ENCODE results near the gene ZNF827.

ZNF827 gene

DNA sequence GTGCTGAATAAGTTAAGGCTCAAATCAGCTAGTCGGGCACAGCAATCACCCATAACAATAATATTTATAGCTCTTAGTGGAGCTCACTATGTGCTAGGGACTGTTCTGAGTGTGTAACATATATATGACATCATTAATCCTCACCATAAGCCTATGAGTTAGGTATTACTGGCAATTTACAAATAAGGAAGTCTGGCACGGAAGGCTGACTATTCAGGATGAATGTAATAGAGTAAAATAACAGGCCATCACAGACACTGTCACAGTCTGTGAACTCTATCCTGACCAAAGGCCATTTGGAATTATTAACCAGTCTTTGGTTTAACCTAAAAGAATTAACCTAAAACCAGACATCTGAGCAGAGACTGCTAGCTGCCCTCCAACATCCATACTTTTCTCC is 139.4 kb downstream of the ZNF827 start:
- no peak for DNase-seq (ENCODE audit: low read depth in 2 of 2)

DNA sequence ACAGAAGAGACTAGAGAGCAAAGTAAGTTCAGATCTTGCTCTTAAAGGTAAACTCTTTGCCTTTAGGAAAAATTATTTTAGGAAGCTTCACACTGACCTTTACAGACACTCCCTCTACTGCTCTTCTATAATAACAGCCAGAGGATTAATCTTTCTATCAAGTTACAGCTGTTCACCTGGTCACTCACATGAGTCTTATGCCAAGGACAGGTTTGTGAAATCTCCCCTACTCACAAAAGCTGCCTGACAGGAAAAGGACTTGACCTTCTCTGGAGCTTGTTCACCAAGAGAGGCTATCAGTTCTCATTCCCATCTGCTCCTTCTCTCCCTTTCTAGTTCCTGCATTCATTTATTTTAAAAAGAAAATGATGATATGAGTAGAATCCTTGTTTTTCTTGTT is 141.3 kb downstream of the ZNF827 start:
- no peak for DNase-seq (ENCODE audit: low read depth in 2 of 2)

DNA sequence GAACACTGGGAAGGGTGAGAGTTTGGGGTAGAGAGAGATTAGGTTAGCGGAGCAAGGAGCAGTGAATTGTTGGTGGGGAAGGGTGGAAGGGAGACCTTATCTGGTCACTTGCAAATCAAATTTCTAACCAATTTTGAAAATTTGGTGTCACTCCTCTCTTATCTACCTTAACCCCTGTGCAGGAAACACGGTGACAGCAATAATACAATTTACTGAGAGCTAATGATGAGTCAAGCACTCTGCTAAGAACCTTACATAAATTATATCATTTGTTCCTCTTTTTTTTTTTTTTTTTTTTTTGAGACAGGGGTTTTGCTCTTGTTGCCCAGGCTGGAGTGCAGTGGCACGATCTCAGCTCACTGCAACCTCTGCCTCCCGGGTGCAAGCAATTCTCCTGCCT is 142.3 kb downstream of the ZNF827 start:
- no peak for DNase-seq (ENCODE audit: low read depth in 2 of 2)

DNA sequence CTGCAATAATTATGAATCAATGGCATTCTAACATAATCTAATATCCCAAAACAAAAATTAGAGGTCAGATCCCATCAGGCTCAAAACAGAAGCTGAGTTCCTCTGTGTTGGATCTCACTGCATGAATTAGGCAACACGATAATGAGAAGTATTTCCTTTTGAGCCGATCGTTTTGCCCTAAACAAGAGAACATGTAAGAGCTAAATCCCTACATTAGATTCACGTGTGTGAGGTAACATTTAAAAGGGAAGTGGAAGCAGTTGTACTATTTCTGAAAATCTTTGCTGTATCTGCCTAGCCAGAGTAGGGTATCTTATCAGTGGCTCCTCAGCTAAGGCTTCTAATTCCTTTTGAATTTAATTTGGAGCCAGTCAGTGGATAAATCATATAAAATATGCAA is 143.1 kb downstream of the ZNF827 start:
- no peak for DNase-seq (ENCODE audit: low read depth in 2 of 2)

DNA sequence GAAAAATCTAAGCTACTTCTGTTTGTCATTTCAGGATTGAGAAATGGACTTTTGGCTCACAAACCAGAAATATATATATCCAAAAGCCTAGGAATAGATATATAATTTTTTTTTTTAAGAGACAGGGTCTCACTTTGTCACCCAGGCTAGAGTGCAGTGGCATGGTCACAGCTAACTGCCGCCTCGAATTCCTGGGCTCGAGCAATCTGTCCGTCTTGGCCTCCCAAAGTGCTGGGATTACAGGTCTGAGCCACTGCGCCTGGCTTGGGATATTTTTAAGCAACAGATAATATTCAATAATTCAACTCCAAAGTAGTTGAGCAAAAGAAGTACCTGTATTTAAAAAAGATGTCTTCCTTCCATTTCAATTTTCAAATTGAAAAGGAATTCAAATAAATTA is 146.2 kb downstream of the ZNF827 start:
- DNase-seq (ENCODE audit: low read depth in 2 of 2): no peak

DNA sequence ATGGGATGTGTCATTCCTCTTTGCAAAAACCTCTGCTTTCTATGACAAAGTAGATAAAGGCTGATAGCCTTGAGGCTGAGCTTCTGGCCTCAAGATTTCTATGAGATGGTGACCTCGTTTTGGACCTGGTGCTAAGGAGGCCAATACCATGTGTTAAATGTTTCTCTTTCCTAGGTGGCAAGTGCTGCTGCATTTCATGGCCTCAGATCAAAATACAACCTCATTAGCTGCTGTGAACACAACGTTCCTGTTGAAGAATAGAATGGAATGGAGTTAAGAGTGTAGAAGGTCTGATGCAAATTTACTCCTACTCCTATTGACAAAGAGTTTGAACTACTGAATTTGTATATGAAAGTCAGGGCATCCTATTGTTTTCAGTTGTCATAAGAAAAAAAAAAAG is 146.6 kb downstream of the ZNF827 start:
- DNase-seq (ENCODE audit: low read depth in 2 of 2): no peak

DNA sequence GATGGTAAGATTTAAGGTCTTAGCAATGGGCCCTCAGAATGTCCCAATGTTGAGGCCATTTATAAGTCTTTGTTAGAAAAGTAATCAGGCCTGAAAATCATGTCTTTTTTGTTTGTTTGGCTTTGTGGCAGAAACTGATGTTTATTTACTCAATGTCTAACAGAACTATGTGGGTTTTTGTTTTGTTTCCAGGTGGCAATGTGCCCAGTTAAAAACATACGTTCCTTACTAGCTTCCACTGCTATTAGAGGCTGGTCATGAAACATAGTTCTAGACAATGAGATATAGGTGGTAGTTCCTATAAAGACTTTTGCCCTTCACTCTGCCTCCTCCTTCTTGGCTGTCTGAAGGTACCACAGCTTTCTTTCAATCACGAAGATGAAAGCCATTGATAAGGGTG is 149.9 kb downstream of the ZNF827 start:
- no peak for DNase-seq (ENCODE audit: low read depth in 2 of 2)

DNA sequence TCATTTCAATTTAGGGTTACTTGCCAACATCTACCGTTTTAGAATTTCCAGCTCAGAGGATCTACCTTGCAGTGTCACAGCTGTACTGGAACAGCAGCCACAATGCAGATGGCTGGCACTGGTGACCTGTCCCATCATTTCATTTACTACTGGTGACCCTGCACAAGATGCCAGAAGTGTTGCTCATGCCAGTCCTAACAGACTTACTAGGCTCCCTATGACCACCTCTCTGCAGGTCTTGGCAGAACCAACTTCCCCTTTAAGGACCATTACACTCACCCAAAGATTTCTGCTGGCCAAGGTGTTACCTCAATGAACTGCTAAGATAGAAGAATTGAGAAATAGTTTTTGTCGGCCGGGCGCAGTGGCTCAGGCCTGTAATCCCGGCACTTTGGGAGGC is 151.8 kb downstream of the ZNF827 start:
- DNase-seq (ENCODE audit: low read depth in 2 of 2): no peak

DNA sequence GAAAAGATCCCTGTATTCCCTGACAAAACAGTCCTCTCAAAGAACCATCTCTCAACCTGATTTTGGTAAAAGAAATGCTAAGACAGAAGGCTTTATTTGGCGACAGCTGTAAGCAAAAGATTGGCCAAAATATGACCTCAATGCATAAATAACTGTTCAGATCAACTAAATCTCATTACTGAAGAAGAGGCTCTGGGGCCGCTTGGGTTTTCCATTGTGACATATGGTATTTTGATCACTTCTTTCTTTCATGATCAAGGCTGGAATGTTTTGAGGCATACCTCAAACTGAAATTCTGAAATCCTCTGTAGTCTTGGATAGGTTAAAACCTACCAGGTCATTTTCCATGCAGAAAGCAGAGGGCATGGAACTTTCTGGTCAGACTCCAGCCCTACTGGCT is 152.4 kb downstream of the ZNF827 start:
- DNase-seq (ENCODE audit: low read depth in 2 of 2): no peak

DNA sequence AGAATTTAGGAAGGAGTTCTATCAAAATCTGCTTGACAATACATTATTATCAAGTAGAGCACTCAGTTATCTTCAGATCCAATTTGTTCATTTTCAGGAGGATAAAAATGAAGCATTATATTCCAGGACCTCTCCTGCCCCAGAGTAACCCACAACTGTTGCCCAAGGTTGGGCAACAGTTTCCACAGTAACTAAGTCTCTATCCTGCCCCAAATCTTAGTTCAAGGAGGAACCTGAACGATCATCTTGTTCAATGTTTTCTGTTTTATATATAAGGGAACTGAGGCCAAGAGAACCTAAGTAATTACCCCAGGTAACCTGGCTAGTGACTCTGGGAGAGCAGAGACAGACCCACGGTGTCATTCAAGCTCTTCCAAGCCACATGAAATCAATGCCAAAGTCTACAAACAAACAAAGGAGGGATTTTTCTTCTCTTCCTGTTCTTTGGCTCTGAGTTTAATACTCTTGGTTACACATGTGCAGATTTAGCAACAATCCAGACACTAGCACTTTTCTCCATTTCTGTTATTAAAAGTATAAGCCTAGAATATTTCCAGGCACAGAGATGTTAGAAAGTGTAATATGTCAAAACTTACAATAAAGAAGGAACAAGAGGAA is 153.1 kb downstream of the ZNF827 start:
- DNase-seq (ENCODE audit: low read depth in 2 of 2): no peak

DNA sequence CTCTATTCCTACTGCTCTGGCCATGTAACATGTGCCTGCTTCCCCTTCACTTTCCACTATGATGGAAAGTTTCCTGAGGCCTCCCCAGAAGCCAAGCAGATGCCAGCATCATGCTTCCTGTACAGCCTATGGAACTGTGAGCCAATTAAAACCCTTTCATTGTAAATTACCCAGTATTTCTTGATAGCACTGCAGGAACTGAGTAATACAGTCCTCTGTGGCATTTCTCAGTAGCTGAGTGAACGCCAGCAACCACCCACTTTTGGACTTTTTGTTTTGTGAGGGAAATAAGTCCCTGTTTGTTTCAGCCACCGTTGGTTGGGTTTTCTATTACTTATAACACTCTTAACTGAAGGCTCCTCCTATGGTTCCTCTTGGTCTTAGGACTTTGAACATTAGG is 154.6 kb downstream of the ZNF827 start:
- no peak for DNase-seq (ENCODE audit: low read depth in 2 of 2)

DNA sequence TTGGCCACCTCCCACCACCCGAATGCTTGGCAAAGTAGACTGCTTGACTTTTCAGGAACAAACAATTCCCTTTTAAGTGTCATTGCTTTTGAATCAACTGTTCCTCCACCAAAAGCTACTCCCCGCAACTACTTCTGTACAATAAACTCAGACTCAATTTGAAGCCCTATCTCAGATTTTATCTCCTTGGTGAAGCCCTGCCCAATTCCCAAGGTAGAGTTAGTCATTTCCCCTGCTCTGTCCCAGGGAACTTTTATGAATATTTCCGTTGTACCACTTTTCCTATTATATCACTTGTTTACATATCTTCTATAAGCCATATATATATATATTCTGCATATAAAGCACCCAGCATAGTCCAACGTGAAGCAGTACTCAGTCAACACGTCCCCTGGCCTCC is 155.9 kb downstream of the ZNF827 start:
- DNase-seq (ENCODE audit: low read depth in 2 of 2): no peak

DNA sequence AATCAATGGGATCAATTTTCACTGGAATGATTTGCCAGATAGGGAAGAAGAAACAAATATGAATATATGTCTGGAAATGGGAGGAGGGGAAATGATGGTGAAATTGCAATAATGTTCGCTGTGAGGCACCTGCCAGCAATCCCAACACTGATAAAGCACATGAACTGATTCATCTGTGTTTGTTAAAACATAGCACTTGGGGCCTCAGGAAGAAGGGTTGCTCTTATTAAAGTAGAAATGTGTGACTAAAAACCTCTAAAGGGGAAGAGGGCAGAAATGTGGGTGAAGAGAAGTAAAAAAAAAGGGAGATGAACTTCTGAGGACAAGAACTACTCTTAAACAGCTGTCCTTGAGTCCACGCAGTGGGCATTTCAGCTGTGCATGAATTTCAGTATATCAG is 157.3 kb downstream of the ZNF827 start:
- no peak for DNase-seq (ENCODE audit: low read depth in 2 of 2)

DNA sequence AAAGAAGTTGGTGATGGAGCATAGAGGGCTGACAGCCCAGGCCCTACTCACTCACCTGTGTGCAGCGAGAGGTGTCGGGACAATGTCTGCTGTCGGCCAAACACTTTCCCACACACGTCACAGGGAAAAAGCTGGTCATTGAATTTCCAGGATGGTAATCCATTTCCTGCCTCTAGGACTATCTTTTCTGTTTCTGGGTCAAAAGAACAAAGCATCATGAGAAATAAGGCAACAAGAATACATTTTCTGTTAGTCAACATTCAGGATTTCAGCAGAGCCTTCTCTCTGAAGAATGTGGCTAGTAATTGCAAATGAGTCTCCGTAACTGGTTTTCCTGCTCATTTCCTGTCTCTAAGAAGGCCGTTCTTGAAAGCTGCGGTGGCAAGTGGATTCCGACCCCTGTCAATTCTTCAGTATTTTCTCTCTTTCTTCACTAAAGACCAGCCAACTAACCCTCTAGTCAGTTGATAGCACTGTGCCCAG is 159.3 kb downstream of the ZNF827 start:
- no peak for DNase-seq (ENCODE audit: low read depth in 2 of 2)

DNA sequence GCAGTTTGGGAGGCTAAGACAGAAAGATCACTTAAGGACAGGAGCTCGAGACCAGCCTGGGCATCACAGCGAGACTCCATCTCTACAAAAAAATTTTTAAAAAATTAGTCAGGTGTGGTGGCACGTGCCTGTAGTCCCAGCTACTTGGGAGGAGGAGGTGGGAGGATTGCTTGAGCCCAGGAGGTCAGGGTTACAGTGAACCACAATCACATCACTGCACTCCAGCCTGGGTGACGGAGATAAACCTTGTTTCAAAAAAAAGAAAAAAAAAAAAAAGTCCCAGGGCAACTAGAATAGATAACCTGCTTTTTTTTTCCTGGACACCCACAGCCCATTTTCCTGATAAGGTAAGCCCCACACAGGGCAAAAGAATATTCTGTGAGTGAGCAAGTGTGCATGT is 162.4 kb downstream of the ZNF827 start:
- DNase-seq (ENCODE audit: low read depth in 2 of 2): no peak

DNA sequence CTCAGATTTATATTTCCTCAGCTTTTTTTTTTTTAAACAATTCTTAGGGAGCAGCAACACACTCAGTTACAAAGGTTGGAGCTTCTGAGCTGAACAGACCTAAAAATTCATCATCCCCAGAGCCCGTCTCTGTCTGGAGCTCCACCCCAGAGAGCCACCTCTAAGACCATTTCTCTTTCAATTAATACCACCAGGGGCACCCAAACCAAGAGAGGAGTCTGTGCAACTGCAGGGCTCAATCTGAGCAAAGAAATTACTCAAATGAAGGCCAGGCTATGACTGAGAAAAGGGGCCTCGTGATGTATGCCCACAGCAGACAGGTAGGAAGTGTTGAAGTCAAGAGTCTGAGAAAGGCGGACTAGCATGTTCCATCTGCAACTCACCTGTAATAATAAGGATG is 163.2 kb downstream of the ZNF827 start:
- no peak for DNase-seq (ENCODE audit: low read depth in 2 of 2)

DNA sequence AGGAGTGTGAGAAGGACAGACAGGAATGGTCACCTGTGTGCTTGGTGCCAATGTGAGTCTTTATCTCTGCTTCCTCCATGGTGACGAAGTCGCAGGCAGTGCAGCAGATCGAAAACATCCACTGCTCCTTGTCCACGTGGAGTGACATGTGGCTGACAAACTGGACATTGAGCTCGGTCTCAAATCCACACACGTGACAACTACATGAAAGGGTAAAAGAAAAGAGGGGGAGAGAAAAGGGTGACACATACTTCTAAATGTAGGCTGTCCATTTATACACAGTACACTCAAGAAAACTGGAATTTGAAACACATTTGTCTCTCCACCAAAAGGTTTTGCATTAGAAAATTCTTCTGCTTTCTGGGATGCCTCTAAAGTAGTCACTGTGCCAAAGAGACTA is 164.2 kb downstream of the ZNF827 start:
- DNase-seq (ENCODE audit: low read depth in 2 of 2): no peak

DNA sequence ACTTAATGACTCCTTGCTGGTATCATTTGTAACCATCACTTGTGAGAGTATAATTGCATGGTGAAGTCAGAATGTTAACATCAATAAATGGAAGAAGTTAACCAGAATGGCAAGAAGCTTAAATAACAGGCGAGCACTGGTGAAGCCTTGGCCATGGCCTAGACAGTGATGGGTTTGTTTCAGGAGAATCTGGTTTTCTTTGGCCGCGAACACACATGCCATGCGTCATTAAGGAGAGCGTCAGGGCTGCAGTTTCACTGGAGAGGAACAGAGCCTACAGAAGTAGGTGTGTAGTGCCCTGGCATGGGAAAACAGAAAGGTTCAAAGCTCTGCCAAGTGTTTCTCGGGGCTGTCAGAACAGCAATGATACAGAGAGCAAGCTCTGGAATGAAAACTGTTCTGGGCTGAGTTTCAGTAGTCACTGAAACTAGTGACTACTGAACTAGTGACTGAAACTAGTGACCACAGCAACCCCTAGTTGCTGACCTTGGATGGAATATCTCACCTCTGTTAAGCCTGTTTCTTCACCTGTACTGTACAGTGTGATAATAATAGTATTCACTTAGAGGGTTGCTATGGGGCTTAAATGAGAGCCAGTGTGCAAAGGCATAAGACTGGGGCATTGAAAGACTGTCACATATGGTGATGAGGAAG is 164.9 kb downstream of the ZNF827 start:
- DNase-seq (ENCODE audit: low read depth in 2 of 2): no peak

DNA sequence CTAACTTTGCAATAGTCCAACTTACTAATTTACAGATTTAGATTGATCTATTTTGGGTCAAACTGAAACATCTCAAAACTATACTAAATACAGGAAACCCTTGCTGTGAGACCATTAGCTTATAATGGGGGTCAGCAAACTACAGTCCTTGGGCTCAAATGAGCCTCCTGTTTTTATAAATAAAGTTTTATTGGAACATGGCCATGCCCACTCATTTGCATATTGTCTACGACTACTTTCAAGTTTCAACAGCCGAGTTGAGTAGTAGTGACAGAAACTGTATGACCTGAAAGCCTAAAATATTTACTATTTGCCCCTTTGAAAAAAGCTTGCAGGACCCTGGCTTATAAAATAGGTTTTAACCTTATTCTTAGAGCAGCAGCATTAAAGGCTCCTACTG is 166.3 kb downstream of the ZNF827 start:
- no peak for DNase-seq (ENCODE audit: low read depth in 2 of 2)

DNA sequence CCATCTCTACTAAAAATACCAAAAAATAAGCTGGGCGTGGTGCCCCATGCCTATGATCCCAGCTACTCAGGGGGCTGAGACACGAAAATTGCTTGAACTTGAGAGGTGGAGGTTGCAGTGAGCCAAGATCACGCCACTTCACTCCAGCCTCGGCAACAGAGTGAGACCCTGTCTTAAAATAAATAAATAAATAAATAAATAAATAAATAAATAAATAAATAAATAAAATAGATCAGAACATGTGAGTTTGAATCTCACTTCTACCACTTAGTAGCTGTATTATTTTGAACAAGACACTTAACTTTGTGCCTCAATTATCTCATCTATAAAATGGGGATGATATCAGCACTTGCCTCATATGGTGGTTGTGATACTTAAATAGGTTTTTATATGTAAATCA is 168.5 kb downstream of the ZNF827 start:
- DNase-seq (ENCODE audit: low read depth in 2 of 2): no peak

DNA sequence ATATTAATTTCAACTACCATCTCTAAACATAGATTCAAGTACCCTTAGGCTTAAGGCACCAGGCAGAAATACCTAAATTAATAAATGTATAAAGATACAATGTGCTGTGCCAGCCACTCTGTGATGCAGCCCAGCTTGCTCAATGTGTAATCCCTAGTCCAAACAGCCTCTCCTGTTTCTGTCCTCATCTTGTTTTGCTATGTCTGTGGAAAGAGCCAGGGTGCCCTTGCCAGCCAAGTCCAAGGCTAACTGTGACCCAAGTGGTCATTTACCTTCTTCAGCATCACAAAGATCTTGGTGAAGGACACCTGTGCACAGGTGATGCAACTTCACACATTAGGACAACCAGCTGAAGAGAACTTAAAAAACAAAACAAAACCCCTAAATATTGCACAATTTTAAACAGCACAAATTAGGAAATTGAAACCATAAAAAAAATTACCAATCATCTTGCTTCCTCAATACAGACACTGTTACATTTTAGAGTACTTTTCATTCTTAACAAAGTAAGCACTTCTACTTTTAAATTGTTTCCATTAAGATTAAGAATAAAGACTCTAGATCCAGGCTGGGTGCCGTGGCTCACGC is 169.1 kb downstream of the ZNF827 start:
- no peak for DNase-seq (ENCODE audit: low read depth in 2 of 2)

DNA sequence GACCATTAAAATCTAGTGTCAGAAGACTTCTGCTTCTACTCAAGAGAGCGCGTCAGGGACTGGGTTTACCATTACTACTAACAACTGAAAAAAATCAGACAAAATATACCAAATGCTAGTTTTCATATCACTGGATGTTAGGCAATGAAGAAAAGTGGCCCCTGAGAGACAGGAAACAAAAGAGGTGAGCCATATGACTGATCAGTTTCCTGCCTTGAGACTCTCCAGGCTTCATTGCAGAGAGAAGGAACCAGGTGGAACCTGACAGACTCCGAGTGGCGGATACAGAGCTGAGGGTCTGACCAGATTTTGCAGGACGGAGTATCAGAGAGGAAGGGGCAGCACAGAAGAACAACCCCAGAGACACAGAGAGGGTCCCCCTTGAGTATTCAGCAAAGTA is 172.3 kb downstream of the ZNF827 start:
- no peak for DNase-seq (ENCODE audit: low read depth in 2 of 2)

DNA sequence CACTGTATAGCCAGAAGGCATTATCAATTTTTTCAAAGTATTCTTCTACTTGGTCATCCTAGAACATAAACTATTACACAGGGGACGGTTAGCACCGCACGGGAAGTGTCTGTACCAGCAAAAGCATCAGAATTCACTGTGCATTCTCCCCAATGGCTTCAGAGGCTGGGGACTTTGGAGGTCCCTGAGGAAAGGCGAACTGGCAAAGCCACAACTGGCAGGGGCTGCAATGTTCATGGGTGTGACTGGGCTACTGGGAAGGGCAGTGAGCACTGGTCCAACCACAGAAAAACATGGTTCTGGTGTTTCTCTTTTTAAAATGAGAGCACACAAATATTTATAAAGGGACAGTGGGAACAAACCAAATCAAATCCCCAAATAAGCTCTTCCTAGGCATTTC is 175.2 kb downstream of the ZNF827 start:
- no peak for DNase-seq (ENCODE audit: low read depth in 2 of 2)

DNA sequence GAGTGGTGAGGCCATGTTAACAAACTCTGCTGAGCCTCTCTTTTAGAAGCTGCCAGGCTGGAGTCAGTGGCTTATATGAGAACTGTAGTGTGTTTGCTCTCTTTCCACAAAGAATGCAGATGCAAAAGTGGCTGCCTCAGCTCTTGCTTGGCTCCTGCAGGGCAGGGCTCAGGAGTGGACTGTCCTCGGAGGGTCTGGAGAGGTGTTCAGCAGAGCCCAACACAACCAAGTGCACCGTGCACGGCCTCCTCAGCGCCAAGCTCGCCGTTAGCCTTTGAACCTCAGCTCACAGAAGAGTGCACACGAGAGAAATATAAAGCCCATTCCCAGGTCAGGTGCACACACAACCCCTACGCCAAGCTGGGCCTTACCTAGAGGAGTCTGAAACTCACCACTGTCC is 175.9 kb downstream of the ZNF827 start:
- no peak for DNase-seq (ENCODE audit: low read depth in 2 of 2)
